Transverse colon (tissue), 4 donors: Measurements from ENCODE around the gene MRPL55. TPM values are rescaled to one million over a fixed set of nuclear protein-coding genes. Genes with fewer than 3 reads are reported as not detected.

ENCODE experiments used
- DNase-seq: peaks from one replicate; pipeline ENCODE4 v3.0.0-alpha.2; 2019
- H3K27ac ChIP-seq, 4 donors: fragments of 200-600 bp; sonication (generic); 2 replicates each; pipeline ENCODE4 v1.5.1; 2016 to 2018; ENCODE audit warnings: inconsistent platforms in 4 of 4
- H3K27me3 ChIP-seq: fragments of 200-600 bp; sonication (generic); 2 replicates; pipeline ENCODE4 v1.5.1; 2017; ENCODE audit warnings: inconsistent platforms
- H3K36me3 ChIP-seq, 4 donors: fragments of 200-600 bp; sonication (generic); 2 replicates each; pipeline ENCODE4 v1.5.1; 2017 to 2019; ENCODE audit warnings: inconsistent platforms in 4 of 4
- H3K4me1 ChIP-seq, 4 donors: fragments of 200-600 bp; sonication (generic); 2 replicates each; pipeline ENCODE4 v1.5.1; 2017 to 2020; ENCODE audit warnings: inconsistent platforms in 4 of 4
- H3K4me3 ChIP-seq, 4 donors: fragments of 200-600 bp; sonication (generic); 1 replicate in 1 of 4; 2 replicates in 3 of 4; pipeline versions ENCODE4 v1.5.1 to v1.6.1; 2017 to 2019; ENCODE audit warnings: inconsistent platforms in 4 of 4
- H3K9me3 ChIP-seq, 2 donors: fragments of 200-600 bp; sonication (generic); 2 replicates each; pipeline ENCODE4 v1.5.1; 2017 to 2019; ENCODE audit warnings: inconsistent platforms in 2 of 2
- CTCF ChIP-seq, 5 experiments: fragments of 200-600 bp in 3 of 5; fragments of 450-650 bp in 2 of 5; sonication (generic) in 3 of 5; IDR thresholded peaks; 1 replicate in 2 of 5; 2 replicates in 3 of 5; pipeline ENCODE4 v1.5.1; 2016 to 2017; ENCODE audit warnings: antibody characterized with exemption in 5 of 5, inconsistent platforms in 3 of 5, mild to moderate bottlenecking in 2 of 5, moderate library complexity in 1 of 5
- EP300 ChIP-seq: sonication (generic); formaldehyde crosslinking; IDR thresholded peaks from one replicate; pipeline ENCODE4 v1.6.1; 2017; ENCODE audit warnings: antibody characterized with exemption, low read depth
- POLR2A ChIP-seq: fragments of 450-650 bp; IDR thresholded peaks from one replicate; pipeline ENCODE4 v1.6.1; 2016; ENCODE audit warnings: antibody characterized with exemption, mild to moderate bottlenecking, moderate library complexity
- POLR2AphosphoS5 ChIP-seq, 3 donors: sonication (generic); formaldehyde crosslinking; IDR thresholded peaks; one replicate each; pipeline ENCODE4 v1.6.1; 2016; ENCODE audit warnings: antibody characterized with exemption in 3 of 3
- WGBS, 2 donors: methylation state at CpG; one replicate each; pipeline ENCODE4 v1.1.5; 2018; ENCODE audit warnings: low coverage in 1 of 2; 5-methylcytosine and 5-hydroxymethylcytosine counted together
- in situ Hi-C, 4 donors: fragments of 200-750 bp; cut with MboI; loops; one replicate each; pipeline versions ENCODE4 v1.15.0 to v1.15.1; 2017; ENCODE audit warnings: low sequenced_read_pairs in 3 of 4, low pct_ligation_motif_present in 1 of 4, low pct_unique_long_range_greater_than_20kb in 1 of 4
- intact Hi-C: fragments of 100-400 bp; cut with DNase I; formaldehyde crosslinking; loops from one replicate; pipeline ENCODE4 v1.15.1; 2023; ENCODE audit warnings: low total_unique reads
- total RNA-seq, 4 donors: library from RNA; depleted of rRNA; stranded (reverse); fragments of >200 nt; gene quantifications; one replicate each; pipeline ENCODE4 v1.1.0, GENCODE V29; 2016

MRPL55 gene
- total RNA-seq, 4 donors from 2014 or later = 47.1 to 95.5 (median 77.1) TPM

- intact Hi-C loops (no loop called here), in situ Hi-C loops (no loop called here)
- 25 to 70% methylated on average over 1 to 4 of the region's 4 CpGs for WGBS, 2 donors
- H3K4me1 ChIP-seq = peaks cover 48 to 63% (median 58%) of the 10 kb centered on the region in 4 donors
- no peaks in the 10 kb centered on the region for H3K27me3 ChIP-seq
- DNase-seq = no peak
- no peaks in the 10 kb centered on the region for H3K36me3 ChIP-seq
- TF ChIP-seq EP300 (no peak), POLR2A (no peak), POLR2AphosphoS5 (IDR thresholded peaks at IDR 0.05) (no peak), CTCF (IDR thresholded peaks at IDR 0.05) (no peak)
- H3K4me3 ChIP-seq = no peak overlapping the region
- no peak overlapping the region for H3K27ac ChIP-seq
- H3K9me3 ChIP-seq = peaks cover 0 to 6% of the 10 kb centered on the region in 2 donors
Observed at GRCh38 chr1:228091084-228091483, 18.0 kb downstream of the MRPL55 start.

GRCh38 chr1:228090613-228091081 is 18.5 kb downstream of the MRPL55 start:
- DNase-seq = peak; percentile 16
- 18% methylated on average over 2 of the region's 2 CpGs; no CpG with 5 or more reads in 1 of the 2 donors for WGBS, 2 donors
- Histone ChIP-seq H3K27me3 (no peaks in the 10 kb centered on the region), H3K27ac (no peak overlapping the region), H3K9me3 (peaks cover 0 to 6% of the 10 kb centered on the region in 2 donors), H3K4me1 (peaks cover 52 to 68% (median 61%) of the 10 kb centered on the region in 4 donors), H3K36me3 (no peaks in the 10 kb centered on the region), H3K4me3 (no peak overlapping the region)
- intact Hi-C loops (no loop called here), in situ Hi-C loops (no loop called here)
- TF ChIP-seq CTCF (IDR thresholded peaks at IDR 0.05) (no peak), POLR2A (no peak), EP300 (no peak), POLR2AphosphoS5 (IDR thresholded peaks at IDR 0.05) (no peak)

- no peak for TF ChIP-seq CTCF (IDR thresholded peaks at IDR 0.05)
- no peak for TF ChIP-seq POLR2AphosphoS5 (IDR thresholded peaks at IDR 0.05)
- TF ChIP-seq EP300 = no peak
- no peak for TF ChIP-seq POLR2A
- Histone ChIP-seq H3K4me3 (no peak overlapping the region), H3K36me3 (no peaks in the 10 kb centered on the region), H3K27me3 (no peaks in the 10 kb centered on the region), H3K4me1 (peaks cover 61 to 76% (median 70%) of the 10 kb centered on the region in 4 donors), H3K27ac (peak overlapping the region in 2 of 4 donors; percentile 1 to 8), H3K9me3 (peaks cover 0 to 3% of the 10 kb centered on the region in 2 donors)
- WGBS, 2 donors = 40 to 69% methylated on average over 2 to 10 of the region's 12 CpGs
- intact Hi-C loops = no loop called here
- peak; percentile 10 for DNase-seq
- in situ Hi-C loops = no loop called here
Observed at GRCh38 chr1:228089519-228090380, 19.3 kb downstream of the MRPL55 start.

DNA sequence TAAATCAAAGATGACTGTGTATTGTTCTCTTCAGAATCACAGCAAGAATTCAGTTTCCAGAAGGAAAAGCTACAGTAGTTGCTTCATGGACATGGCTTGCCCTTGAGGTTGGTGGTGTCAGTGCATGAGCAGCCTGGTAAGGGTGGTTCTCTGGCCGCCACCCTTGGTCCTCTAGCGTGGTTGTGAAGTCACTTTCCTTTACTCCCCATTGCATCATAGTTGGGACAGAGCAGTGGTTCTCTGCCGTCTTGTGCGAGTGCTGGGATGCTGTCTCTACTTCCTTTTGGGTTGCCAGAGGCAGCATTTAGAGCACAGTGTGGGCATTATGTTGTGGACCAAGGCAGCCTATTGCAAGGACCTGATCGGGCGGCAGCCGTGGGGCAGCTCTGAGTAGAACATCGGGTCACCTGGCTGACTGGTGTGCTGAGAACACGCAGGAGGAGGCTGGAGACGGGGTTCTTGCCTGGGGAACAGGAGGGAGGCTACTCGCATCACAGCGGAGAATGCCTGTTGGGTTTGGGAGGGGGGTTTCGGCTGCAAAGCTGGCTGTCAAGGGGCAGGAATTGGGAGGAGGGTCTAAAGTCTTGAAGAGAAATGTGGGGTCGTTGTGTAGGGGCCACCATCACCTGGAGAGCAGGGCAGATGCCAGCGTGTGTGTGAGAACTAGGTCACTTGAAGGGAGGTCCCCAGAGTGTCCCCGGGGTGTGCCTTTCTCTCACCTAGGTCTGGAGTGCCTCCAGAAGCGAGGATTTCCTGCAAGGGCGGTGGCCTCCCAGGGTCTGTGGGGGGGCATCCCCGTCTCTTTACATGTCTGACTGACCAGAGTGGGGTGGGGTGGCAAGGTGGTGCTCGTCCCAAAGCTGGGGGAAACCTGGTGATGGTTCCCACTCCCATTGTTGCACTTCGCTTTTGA is 20.3 kb downstream of the MRPL55 start:
- Histone ChIP-seq H3K9me3 (no peaks in the 10 kb centered on the region), H3K27me3 (no peaks in the 10 kb centered on the region), H3K27ac (peak overlapping the region in 3 of 4 donors; percentile 26 to 44 (median 28)), H3K36me3 (no peaks in the 10 kb centered on the region), H3K4me3 (no peak overlapping the region), H3K4me1 (peaks cover 70 to 86% (median 79%) of the 10 kb centered on the region in 4 donors)
- WGBS, 2 donors = 77% methylated on average over 19 of the region's 21 CpGs; no CpG with 5 or more reads in 1 of the 2 donors
- in situ Hi-C loops (no loop called here), intact Hi-C loops (no loop called here)
- TF ChIP-seq POLR2AphosphoS5 (IDR thresholded peaks at IDR 0.05) (no peak), POLR2A (no peak), EP300 (no peak), CTCF (IDR thresholded peaks at IDR 0.05) (no peak)
- DNase-seq = peak; percentile 8
